Subcutaneous adipose tissue (tissue), 4 donors: ENCODE data around the gene NTF3. TPM values are rescaled to one million over a fixed set of nuclear protein-coding genes. Genes with fewer than 3 reads are reported as not detected.

Source experiments
- CTCF ChIP-seq: fragments of 450-650 bp; IDR thresholded peaks from one replicate; pipeline ENCODE4 v1.5.1; 2016; ENCODE audit warnings: low read depth, mild to moderate bottlenecking, control low read depth, antibody characterized with exemption, moderate library complexity
- total RNA-seq, 4 donors: library from RNA; depleted of rRNA; stranded (reverse); fragments of >200 nt; gene quantifications; one replicate each; pipeline ENCODE4 v1.1.0, GENCODE V29; 2016

Gene NTF3
- total RNA-seq, 4 donors from 2014 or later, result not detected

DNA sequence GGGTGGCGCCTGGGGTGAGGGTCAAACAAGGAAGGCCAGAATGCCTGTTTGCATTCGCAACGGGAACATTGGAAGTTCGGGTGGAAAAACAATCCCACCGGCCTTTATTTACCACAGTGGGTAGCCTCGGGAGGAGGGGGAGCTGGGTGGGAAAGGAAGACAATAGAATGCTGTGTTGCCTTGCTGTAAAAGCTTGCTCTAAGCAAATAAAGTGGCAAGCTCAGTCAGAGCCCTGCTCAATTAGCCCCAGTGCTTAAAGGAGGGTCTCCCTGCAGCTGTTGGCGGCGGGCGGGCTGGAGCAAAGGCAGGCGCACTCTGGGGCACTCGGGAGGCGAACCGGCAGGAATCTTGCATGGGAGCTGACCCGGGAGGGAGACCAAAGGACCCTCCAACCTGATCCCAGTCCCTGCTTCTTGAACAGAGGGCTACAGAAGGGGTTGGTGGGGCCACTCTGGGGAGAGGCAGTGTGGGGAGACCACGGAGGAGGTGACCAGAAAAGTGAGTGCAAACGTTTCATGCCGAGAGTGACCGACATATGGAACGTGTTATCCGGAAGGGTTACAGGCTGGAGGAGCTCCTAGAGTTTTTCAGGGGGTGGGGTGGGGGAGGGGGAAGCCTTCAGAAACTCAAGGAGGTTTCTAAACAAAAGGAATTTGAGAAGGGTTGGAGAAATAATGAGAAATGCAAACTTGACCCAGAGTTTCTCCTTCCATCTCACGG, 48.5 kb downstream of the NTF3 start:
- TF ChIP-seq CTCF, result no peak

- no peak for TF ChIP-seq CTCF
These were observed 49.0 kb downstream of the NTF3 start for GRCh38 chr12:5480938-5481303.

DNA sequence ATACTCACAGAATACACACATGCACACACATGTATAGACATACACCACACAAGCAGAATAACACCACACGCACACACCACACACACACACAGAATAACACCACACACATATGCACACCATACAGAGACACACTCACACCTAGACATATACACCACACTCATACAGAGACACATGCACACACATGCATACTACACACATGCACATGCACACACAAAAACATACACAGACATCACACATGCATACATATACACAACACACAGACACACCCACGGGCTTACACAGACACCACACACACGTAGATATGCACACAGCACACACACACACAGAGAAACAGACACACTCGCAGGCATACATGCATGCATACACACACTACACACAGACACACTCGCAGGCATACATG, 49.7 kb downstream of the NTF3 start:
- no peak for TF ChIP-seq CTCF

GRCh38 chr12:5484426-5484825, 52.5 kb downstream of the NTF3 start:
- TF ChIP-seq CTCF, result no peak

DNA sequence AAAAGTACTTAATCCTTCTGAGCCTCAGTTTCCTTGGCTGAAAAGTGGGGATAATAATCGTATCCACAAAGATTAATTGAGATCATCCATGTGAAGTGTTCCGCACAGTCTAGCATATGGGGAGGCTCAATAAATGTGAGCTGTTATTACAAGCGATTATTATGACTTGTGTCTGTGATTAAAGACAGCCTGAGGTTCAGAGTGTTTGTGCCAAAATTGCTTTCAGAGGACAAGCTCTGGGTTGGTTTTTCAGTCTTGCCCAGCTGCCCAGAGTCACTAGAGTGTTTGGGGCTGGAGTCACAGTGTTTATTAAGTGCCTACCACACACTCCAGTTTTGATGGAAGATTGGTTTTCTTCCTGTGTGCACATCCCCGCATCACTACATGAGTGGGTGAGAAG, 53.5 kb downstream of the NTF3 start:
- no peak for TF ChIP-seq CTCF

GRCh38 chr12:5487076-5487475, 55.2 kb downstream of the NTF3 start:
- no peak for TF ChIP-seq CTCF

GRCh38 chr12:5487948-5488625, 56.2 kb downstream of the NTF3 start:
- TF ChIP-seq CTCF, result no peak
